IMR-90 (cell line): Measurements from ENCODE around the gene DYNC2H1. TPM values are rescaled to one million over a fixed set of nuclear protein-coding genes. Genes with fewer than 3 reads are reported as not detected.

Source experiments
- ATAC-seq: fragments of 200-7000 bp; cut with Tn5 transposase; 2 replicates; pipeline ENCODE4 v1.9.1; 2020; ENCODE audit warnings: low read depth, mild to moderate bottlenecking, moderate library complexity
- BruUV-seq: library from RNA; stranded (reverse); fragments of 400-500 nt; replicated peaks from 2 replicates; lab custom pipeline; 2021; lab: Mats Ljungman, UMichigan
- CTCF ChIA-PET: fragments of 300-600 bp; formaldehyde crosslinking; extraction: SDS; loops from one replicate; lab custom pipeline; 2021; ENCODE audit warnings: antibody characterized with exemption; lab: Yijun Ruan, JAX
- POLR2A ChIA-PET: fragments of 300-600 bp; sonication (Branson Sonifier 250); formaldehyde crosslinking; loops from one replicate; lab custom pipeline; 2022; ENCODE audit warnings: antibody characterized with exemption; ENCODE audit not compliant: unreplicated experiment; lab: Charles Lee
- DNase-seq: peaks from one replicate; pipeline ENCODE4 v3.0.0; 2013
- H2AFZ ChIP-seq: replicated peaks from 2 replicates; pipeline ENCODE3; 2013; ENCODE audit warnings: low read length, mild to moderate bottlenecking; ENCODE audit not compliant: poor library complexity
- H2AK5ac ChIP-seq: 2 replicates; pipeline ENCODE4 v1.6.1; 2013; ENCODE audit warnings: low read depth, low read length, inconsistent platforms
- H2AK9ac ChIP-seq: replicated peaks from 2 replicates; pipeline ENCODE3; 2013; ENCODE audit warnings: mild to moderate bottlenecking, low read depth, low read length, moderate library complexity; ENCODE audit not compliant: poor library complexity
- H2BK120ac ChIP-seq: 2 replicates; pipeline ENCODE4 v1.6.1; 2013; ENCODE audit warnings: low read depth, low read length, inconsistent platforms
- H2BK15ac ChIP-seq: 3 replicates; pipeline ENCODE4 v1.6.1; 2013; ENCODE audit warnings: low read depth, low read length, inconsistent platforms
- H2BK20ac ChIP-seq: 2 replicates; pipeline ENCODE4 v1.6.1; 2013; ENCODE audit warnings: low read depth, mild to moderate bottlenecking, inconsistent platforms, low read length, moderate library complexity
- H2BK5ac ChIP-seq: 2 replicates; pipeline ENCODE4 v1.6.1; 2013; ENCODE audit warnings: mild to moderate bottlenecking, low read depth, low read length, inconsistent platforms; ENCODE audit not compliant: poor library complexity, severe bottlenecking
- H3K14ac ChIP-seq: replicated peaks from 2 replicates; pipeline ENCODE4 v1.6.1; 2013; ENCODE audit warnings: low read depth, low read length, inconsistent platforms
- H3K18ac ChIP-seq: 2 replicates; pipeline ENCODE4 v1.6.1; 2013; ENCODE audit warnings: low read depth, low read length, control low read depth
- H3K23ac ChIP-seq: 2 replicates; pipeline ENCODE4 v1.6.1; 2013; ENCODE audit warnings: low read depth, low read length, inconsistent platforms
- H3K27ac ChIP-seq: 2 replicates; pipeline ENCODE4 v1.5.1; 2013; ENCODE audit warnings: mild to moderate bottlenecking, control low read depth, low read length; ENCODE audit not compliant: insufficient read depth
- H3K27me3 ChIP-seq: 2 replicates; pipeline ENCODE4 v1.6.1; 2013; ENCODE audit warnings: low read length; ENCODE audit not compliant: control insufficient read depth, insufficient read depth
- H3K36me3 ChIP-seq: 2 replicates; pipeline ENCODE4 v1.6.1; 2013; ENCODE audit warnings: low read length, mixed read lengths; ENCODE audit not compliant: control insufficient read depth, insufficient read depth
- H3K4ac ChIP-seq: 2 replicates; pipeline ENCODE4 v1.6.1; 2013; ENCODE audit warnings: low read depth, low read length, inconsistent platforms
- H3K4me1 ChIP-seq: 2 replicates; pipeline ENCODE4 v1.6.1; 2013; ENCODE audit warnings: low read length, mixed read lengths; ENCODE audit not compliant: control insufficient read depth, insufficient read depth
- H3K4me2 ChIP-seq: 2 replicates; pipeline ENCODE4 v1.6.1; 2013; ENCODE audit warnings: low read depth, mild to moderate bottlenecking, control low read depth, low read length, moderate library complexity
- H3K4me3 ChIP-seq: 2 replicates; pipeline ENCODE4 v1.5.1; 2013; ENCODE audit warnings: low read depth, mild to moderate bottlenecking, control low read depth, low read length, moderate library complexity; ENCODE audit not compliant: insufficient read depth
- H3K56ac ChIP-seq: 2 replicates; pipeline ENCODE4 v1.6.1; 2013; ENCODE audit warnings: low read length, inconsistent platforms; ENCODE audit not compliant: insufficient read depth; ENCODE audit errors: extremely low read depth
- H3K79me1 ChIP-seq, 2 experiments: 2 replicates each; pipeline ENCODE4 v1.6.1; 2013; ENCODE audit warnings: low read length in 2 of 2, inconsistent platforms in 1 of 2, low read depth in 1 of 2
- H3K9ac ChIP-seq: 2 replicates; pipeline ENCODE4 v1.6.1; 2013; ENCODE audit warnings: low read depth, low read length, control low read depth
- H3K9me1 ChIP-seq: 2 replicates; pipeline ENCODE4 v1.6.1; 2013; ENCODE audit warnings: low read length, inconsistent platforms; ENCODE audit not compliant: insufficient read depth
- H3K9me3 ChIP-seq: 2 replicates; pipeline ENCODE4 v1.6.1; 2013; ENCODE audit warnings: low read length; ENCODE audit not compliant: control insufficient read depth, insufficient read depth
- H4K20me1 ChIP-seq: 2 replicates; pipeline ENCODE4 v1.6.1; 2013; ENCODE audit warnings: low read length, inconsistent platforms; ENCODE audit not compliant: insufficient read depth
- H4K5ac ChIP-seq: 2 replicates; pipeline ENCODE4 v1.6.1; 2013; ENCODE audit warnings: mild to moderate bottlenecking, low read depth, low read length, control low read depth
- H4K8ac ChIP-seq, 2 experiments: 2 replicates each; pipeline ENCODE4 v1.6.1; 2013; ENCODE audit warnings: low read depth in 2 of 2, low read length in 2 of 2, control low read depth in 1 of 2, inconsistent platforms in 1 of 2
- H4K91ac ChIP-seq: 2 replicates; pipeline ENCODE4 v1.6.1; 2013; ENCODE audit warnings: low read depth, low read length, inconsistent platforms; ENCODE audit not compliant: insufficient read depth
- BHLHE40 ChIP-seq: fragments of 150-350 bp; IDR thresholded peaks from 2 replicates; pipeline ENCODE4 v1.6.1; 2016; ENCODE audit warnings: mild to moderate bottlenecking, low read depth, low read length
- CEBPB ChIP-seq: IDR thresholded peaks from 2 replicates; pipeline ENCODE4 v1.6.1; 2012; ENCODE audit warnings: low read depth, low read length, improper control_type of control experiment
- FOS ChIP-seq: fragments of 150-350 bp; IDR thresholded peaks from 2 replicates; pipeline ENCODE4 v1.6.1; 2016; ENCODE audit warnings: low read depth, low read length
- MAFK ChIP-seq: IDR thresholded peaks from 2 replicates; pipeline ENCODE4 v1.6.1; 2012; ENCODE audit warnings: low read depth, low read length, improper control_type of control experiment
- MAZ ChIP-seq: IDR thresholded peaks from 2 replicates; pipeline ENCODE4 v1.6.1; 2012; ENCODE audit warnings: low read depth, mild to moderate bottlenecking, low read length, improper control_type of control experiment, moderate library complexity, borderline replicate concordance
- NFE2L2 ChIP-seq: fragments of 150-350 bp; IDR thresholded peaks from 2 replicates; pipeline ENCODE4 v1.6.1; 2016; ENCODE audit warnings: low read depth, mild to moderate bottlenecking, low read length
- POLR2A ChIP-seq: IDR thresholded peaks from 2 replicates; pipeline ENCODE4 v1.6.1; 2012; ENCODE audit warnings: mild to moderate bottlenecking, low read depth, low read length
- RFX5 ChIP-seq: IDR thresholded peaks from 2 replicates; pipeline ENCODE4 v1.8.0; 2012; ENCODE audit warnings: low read depth, mild to moderate bottlenecking, low read length, moderate library complexity
- SMC3 ChIP-seq: fragments of 150-350 bp; IDR thresholded peaks from 2 replicates; pipeline ENCODE4 v1.6.1; 2016; ENCODE audit warnings: low read depth, mild to moderate bottlenecking, antibody characterized with exemption, low read length, moderate library complexity
- dilution Hi-C: fragments of 300-500 bp; cut with HindIII; formaldehyde crosslinking; loops from one replicate; pipeline ENCODE4 v1.14.3; 2018; ENCODE audit warnings: low sequenced_read_pairs; ENCODE audit not compliant: unreplicated experiment
- in situ Hi-C: fragments of 300-500 bp; cut with MboI; formaldehyde crosslinking; loops from 3 replicates; pipeline ENCODE4 v1.14.3; 2019; ENCODE audit warnings: low sequenced_read_pairs, inconsistent platforms, mixed read lengths
- intact Hi-C: fragments of 100-400 bp; cut with micrococcal nuclease; formaldehyde crosslinking; loops from 2 replicates; pipeline ENCODE4 v1.10.0; 2022
- polyA plus RNA-seq, 3 experiments: library from polyadenylated mRNA; depleted of rRNA; stranded (reverse); fragments of >200 nt; gene quantifications; 2 replicates each; pipeline ENCODE4 v1.2.3, GENCODE V29; 2012; ENCODE audit warnings: low replicate concordance in 1 of 3
- total RNA-seq: library from RNA; depleted of rRNA; stranded (reverse); fragments of >200 nt; gene quantifications from 2 replicates; pipeline ENCODE4 v1.2.3, GENCODE V29; 2012
- TF ChIP-seq, protein P1 (sequence below): fragments of 150-350 bp; IDR thresholded peaks from 2 replicates; pipeline ENCODE4 v1.6.1; 2017; ENCODE audit warnings: mild to moderate bottlenecking, antibody characterized with exemption, low read length, low read depth
- TF ChIP-seq, protein P2 (sequence below): fragments of 150-350 bp; IDR thresholded peaks from 2 replicates; pipeline ENCODE4 v1.6.1; 2016; ENCODE audit warnings: low read depth, mild to moderate bottlenecking, low read length, moderate library complexity, borderline replicate concordance
- TF ChIP-seq, protein P3 (sequence below): conservative IDR thresholded peaks from 2 replicates; pipeline ENCODE4 v1.5.1; 2012; ENCODE audit warnings: mild to moderate bottlenecking, low read depth, low read length, improper control_type of control experiment

The DYNC2H1 gene
- total and polyA plus RNA-seq, 2 of the 4 experiments (the other 2 are of a cell fraction) = 5.7 to 21.0 TPM

DNA sequence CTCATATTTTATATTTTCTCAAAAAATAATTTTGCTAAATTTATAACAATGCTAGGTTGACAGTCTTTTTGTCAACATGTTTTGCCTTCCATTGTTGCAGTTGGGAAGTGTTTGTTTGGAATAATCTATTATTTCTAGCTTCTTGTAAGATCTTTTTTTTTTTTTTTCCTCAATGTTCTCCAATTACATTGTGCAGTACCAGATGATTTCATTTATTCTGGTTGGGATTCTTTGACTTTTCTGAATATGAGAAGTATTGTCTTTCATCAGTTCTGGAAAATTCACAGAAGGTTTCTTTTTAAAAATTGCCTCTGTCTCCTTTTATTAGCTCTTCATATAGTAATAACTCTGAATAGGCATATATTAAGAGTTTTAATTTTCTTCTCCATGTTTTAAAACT is 245.4 kb downstream of the DYNC2H1 start:
- no peak overlapping the region for H3K4me2 ChIP-seq
- intact Hi-C loops = no loop called here
- H3K9me3 ChIP-seq = no peaks in the 10 kb centered on the region
- no peak overlapping the region for H2BK20ac ChIP-seq
- POLR2A ChIA-PET = no interaction called here
- H2AK5ac ChIP-seq = no peak overlapping the region
- H3K4me3 ChIP-seq = no peak overlapping the region
- H3K14ac ChIP-seq = no peak overlapping the region
- DNase-seq (no peak), ATAC-seq (no peak)
- no peak overlapping the region for H3K18ac ChIP-seq
- no TSS peak for BruUV-seq
- no peaks in the 10 kb centered on the region for H3K27me3 ChIP-seq
- dilution Hi-C loops = no loop called here
- no peak overlapping the region for H4K8ac ChIP-seq
- H4K20me1 ChIP-seq = no peaks in the 10 kb centered on the region
- no peaks in the 10 kb centered on the region for H3K9me1 ChIP-seq
- H3K23ac ChIP-seq = no peak overlapping the region
- no peak overlapping the region for H2AFZ ChIP-seq
- peaks cover 2% of the 10 kb centered on the region; the same call in 1 of the 2 replicates for H3K4me1 ChIP-seq
- H4K5ac ChIP-seq = no peak overlapping the region
- no peak overlapping the region for H3K27ac ChIP-seq
- no peak overlapping the region for H3K56ac ChIP-seq
- H2BK120ac ChIP-seq = no peak overlapping the region
- H3K9ac ChIP-seq = no peak overlapping the region
- no peak overlapping the region for H3K4ac ChIP-seq
- TF ChIP-seq RFX5 = no peak
- no peak for TF ChIP-seq NFE2L2
- TF ChIP-seq SMC3 = no peak
- TF ChIP-seq BHLHE40 = no peak
- no peak for TF ChIP-seq POLR2A
- TF ChIP-seq, protein P1, sequence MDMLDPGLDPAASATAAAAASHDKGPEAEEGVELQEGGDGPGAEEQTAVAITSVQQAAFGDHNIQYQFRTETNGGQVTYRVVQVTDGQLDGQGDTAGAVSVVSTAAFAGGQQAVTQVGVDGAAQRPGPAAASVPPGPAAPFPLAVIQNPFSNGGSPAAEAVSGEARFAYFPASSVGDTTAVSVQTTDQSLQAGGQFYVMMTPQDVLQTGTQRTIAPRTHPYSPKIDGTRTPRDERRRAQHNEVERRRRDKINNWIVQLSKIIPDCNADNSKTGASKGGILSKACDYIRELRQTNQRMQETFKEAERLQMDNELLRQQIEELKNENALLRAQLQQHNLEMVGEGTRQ = no peak
- TF ChIP-seq, protein P2, sequence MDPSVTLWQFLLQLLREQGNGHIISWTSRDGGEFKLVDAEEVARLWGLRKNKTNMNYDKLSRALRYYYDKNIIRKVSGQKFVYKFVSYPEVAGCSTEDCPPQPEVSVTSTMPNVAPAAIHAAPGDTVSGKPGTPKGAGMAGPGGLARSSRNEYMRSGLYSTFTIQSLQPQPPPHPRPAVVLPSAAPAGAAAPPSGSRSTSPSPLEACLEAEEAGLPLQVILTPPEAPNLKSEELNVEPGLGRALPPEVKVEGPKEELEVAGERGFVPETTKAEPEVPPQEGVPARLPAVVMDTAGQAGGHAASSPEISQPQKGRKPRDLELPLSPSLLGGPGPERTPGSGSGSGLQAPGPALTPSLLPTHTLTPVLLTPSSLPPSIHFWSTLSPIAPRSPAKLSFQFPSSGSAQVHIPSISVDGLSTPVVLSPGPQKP = no peak
- no peak for TF ChIP-seq MAZ
- no peak for TF ChIP-seq CEBPB
- TF ChIP-seq, protein P3, sequence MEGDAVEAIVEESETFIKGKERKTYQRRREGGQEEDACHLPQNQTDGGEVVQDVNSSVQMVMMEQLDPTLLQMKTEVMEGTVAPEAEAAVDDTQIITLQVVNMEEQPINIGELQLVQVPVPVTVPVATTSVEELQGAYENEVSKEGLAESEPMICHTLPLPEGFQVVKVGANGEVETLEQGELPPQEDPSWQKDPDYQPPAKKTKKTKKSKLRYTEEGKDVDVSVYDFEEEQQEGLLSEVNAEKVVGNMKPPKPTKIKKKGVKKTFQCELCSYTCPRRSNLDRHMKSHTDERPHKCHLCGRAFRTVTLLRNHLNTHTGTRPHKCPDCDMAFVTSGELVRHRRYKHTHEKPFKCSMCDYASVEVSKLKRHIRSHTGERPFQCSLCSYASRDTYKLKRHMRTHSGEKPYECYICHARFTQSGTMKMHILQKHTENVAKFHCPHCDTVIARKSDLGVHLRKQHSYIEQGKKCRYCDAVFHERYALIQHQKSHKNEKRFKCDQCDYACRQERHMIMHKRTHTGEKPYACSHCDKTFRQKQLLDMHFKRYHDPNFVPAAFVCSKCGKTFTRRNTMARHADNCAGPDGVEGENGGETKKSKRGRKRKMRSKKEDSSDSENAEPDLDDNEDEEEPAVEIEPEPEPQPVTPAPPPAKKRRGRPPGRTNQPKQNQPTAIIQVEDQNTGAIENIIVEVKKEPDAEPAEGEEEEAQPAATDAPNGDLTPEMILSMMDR = no peak
- no peak for TF ChIP-seq FOS
- TF ChIP-seq MAFK = no peak
- H2AK9ac ChIP-seq = no peak overlapping the region
- no peak overlapping the region for H4K91ac ChIP-seq
- no peaks in the 10 kb centered on the region for H3K79me1 ChIP-seq
- CTCF ChIA-PET = no interaction called here
- in situ Hi-C loops = no loop called here
- no peak overlapping the region for H2BK5ac ChIP-seq
- H3K36me3 ChIP-seq = no peaks in the 10 kb centered on the region
- H2BK15ac ChIP-seq = no peak overlapping the region
